Brain microvascular endothelial cell (primary cell): ENCODE measurements around the gene PTPN23.

Experiments
- DNase-seq: peaks from one replicate; pipeline ENCODE4 v3.0.0-alpha.2; 2020
- H3K27ac ChIP-seq: fragments of 250-450 bp; sonication (Bioruptor Pico); 2 replicates; pipeline ENCODE4 v1.5.1; 2020; ENCODE audit warnings: mild to moderate bottlenecking, moderate library complexity
- H3K27me3 ChIP-seq: fragments of 250-450 bp; sonication (Bioruptor Pico); replicated peaks from 2 replicates; pipeline ENCODE4 v1.5.1; 2020; ENCODE audit warnings: mild to moderate bottlenecking
- H3K36me3 ChIP-seq: fragments of 250-450 bp; sonication (Bioruptor Pico); replicated peaks from 2 replicates; pipeline ENCODE4 v1.5.1; 2020; ENCODE audit warnings: mild to moderate bottlenecking
- H3K4me3 ChIP-seq: 2 replicates; pipeline ENCODE4 v1.5.1; 2011; ENCODE audit warnings: low read depth, mild to moderate bottlenecking, control low read depth, low read length, moderate library complexity
- in situ Hi-C: cut with HindIII; loops from 2 replicates; pipeline ENCODE4 v1.10.0; 2017; ENCODE audit warnings: low sequenced_read_pairs, low pct_ligation_motif_present
- TF ChIP-seq, protein P1 (sequence below): IDR thresholded peaks from 2 replicates; pipeline ENCODE4 v1.5.1; 2011; ENCODE audit warnings: low read depth, mild to moderate bottlenecking, moderate library complexity, low read length, control low read depth, inconsistent platforms; ENCODE audit errors: missing control alignments

PTPN23 gene

DNA sequence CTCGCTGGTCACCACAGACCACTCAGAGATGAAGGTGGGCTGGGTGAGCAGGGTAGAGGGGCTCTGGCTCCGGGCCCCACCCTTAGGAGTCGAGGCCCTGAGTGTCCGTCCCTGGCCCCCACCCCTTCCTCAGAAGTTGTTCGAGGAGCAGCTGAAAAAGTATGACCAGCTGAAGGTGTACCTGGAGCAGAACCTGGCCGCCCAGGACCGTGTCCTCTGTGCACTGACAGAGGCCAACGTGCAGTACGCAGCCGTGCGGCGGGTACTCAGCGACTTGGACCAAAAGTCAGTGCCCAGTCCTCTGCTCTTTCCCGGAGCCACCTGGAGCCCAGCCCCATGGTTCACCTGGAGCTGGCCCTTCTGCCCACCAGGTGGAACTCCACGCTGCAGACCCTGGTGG lies 28.5 kb downstream of the PTPN23 start:
- Histone ChIP-seq H3K4me3 (no peak overlapping the region), H3K27ac (no peak overlapping the region), H3K27me3 (no peaks in the 10 kb centered on the region), H3K36me3 (peaks cover 73% of the 10 kb centered on the region)
- DNase-seq = no peak
- TF ChIP-seq, protein P1, sequence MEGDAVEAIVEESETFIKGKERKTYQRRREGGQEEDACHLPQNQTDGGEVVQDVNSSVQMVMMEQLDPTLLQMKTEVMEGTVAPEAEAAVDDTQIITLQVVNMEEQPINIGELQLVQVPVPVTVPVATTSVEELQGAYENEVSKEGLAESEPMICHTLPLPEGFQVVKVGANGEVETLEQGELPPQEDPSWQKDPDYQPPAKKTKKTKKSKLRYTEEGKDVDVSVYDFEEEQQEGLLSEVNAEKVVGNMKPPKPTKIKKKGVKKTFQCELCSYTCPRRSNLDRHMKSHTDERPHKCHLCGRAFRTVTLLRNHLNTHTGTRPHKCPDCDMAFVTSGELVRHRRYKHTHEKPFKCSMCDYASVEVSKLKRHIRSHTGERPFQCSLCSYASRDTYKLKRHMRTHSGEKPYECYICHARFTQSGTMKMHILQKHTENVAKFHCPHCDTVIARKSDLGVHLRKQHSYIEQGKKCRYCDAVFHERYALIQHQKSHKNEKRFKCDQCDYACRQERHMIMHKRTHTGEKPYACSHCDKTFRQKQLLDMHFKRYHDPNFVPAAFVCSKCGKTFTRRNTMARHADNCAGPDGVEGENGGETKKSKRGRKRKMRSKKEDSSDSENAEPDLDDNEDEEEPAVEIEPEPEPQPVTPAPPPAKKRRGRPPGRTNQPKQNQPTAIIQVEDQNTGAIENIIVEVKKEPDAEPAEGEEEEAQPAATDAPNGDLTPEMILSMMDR = no peak
- in situ Hi-C loops = no loop called here

DNA sequence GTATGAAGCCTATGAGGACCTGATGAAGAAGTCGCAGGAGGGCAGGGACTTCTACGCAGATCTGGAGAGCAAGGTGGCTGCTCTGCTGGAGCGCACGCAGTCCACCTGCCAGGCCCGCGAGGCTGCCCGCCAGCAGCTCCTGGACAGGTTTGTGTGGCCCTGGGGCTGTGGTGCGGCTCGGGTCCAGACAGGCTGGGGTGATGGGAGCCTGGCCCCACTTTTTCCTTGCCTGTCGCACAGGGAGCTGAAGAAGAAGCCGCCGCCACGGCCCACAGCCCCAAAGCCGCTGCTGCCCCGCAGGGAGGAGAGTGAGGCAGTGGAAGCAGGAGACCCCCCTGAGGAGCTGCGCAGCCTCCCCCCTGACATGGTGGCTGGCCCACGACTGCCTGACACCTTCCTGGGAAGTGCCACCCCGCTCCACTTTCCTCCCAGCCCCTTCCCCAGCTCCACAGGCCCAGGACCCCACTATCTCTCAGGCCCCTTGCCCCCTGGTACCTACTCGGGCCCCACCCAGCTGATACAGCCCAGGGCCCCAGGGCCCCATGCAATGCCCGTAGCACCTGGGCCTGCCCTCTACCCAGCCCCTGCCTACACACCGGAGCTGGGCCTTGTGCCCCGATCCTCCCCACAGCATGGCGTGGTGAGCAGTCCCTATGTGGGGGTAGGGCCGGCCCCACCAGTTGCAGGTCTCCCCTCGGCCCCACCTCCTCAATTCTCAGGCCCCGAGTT lies 29.0 kb downstream of the PTPN23 start:
- in situ Hi-C loops = no loop called here
- Histone ChIP-seq H3K27ac (no peak overlapping the region), H3K36me3 (peaks cover 79% of the 10 kb centered on the region), H3K4me3 (no peak overlapping the region), H3K27me3 (no peaks in the 10 kb centered on the region)
- DNase-seq = no peak
- TF ChIP-seq, protein P1 = no peak

DNA sequence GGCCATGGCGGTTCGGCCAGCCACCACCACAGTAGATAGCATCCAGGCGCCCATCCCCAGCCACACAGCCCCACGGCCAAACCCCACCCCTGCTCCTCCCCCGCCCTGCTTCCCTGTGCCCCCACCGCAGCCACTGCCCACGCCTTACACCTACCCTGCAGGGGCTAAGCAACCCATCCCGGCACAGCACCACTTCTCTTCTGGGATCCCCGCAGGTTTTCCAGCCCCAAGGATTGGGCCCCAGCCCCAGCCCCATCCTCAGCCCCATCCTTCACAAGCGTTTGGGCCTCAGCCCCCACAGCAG lies 29.5 kb downstream of the PTPN23 start:
- no peaks in the 10 kb centered on the region for H3K27me3 ChIP-seq
- peaks cover 81% of the 10 kb centered on the region for H3K36me3 ChIP-seq
- H3K27ac ChIP-seq = no peak overlapping the region
- TF ChIP-seq, protein P1 = no peak
- in situ Hi-C loops = no loop called here
- H3K4me3 ChIP-seq = no peak overlapping the region
- no peak for DNase-seq

DNA sequence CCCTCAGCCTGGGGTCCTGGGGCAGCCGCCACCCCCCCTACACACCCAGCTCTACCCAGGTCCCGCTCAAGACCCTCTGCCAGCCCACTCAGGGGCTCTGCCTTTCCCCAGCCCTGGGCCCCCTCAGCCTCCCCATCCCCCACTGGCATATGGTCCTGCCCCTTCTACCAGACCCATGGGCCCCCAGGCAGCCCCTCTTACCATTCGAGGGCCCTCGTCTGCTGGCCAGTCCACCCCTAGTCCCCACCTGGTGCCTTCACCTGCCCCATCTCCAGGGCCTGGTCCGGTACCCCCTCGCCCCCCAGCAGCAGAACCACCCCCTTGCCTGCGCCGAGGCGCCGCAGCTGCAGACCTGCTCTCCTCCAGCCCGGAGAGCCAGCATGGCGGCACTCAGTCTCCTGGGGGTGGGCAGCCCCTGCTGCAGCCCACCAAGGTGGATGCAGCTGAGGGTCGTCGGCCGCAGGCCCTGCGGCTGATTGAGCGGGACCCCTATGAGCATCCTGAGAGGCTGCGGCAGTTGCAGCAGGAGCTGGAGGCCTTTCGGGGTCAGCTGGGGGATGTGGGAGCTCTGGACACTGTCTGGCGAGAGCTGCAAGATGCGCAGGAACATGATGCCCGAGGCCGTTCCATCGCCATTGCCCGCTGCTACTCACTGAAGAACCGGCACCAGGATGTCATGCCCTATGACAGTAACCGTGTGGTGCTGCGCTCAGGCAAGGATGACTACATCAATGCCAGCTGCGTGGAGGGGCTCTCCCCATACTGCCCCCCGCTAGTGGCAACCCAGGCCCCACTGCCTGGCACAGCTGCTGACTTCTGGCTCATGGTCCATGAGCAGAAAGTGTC lies 30.2 kb downstream of the PTPN23 start:
- in situ Hi-C loops = no loop called here
- Histone ChIP-seq H3K27ac (no peak overlapping the region), H3K36me3 (peaks cover 77% of the 10 kb centered on the region), H3K27me3 (no peaks in the 10 kb centered on the region), H3K4me3 (no peak overlapping the region)
- no peak for DNase-seq
- TF ChIP-seq, protein P1 = no peak

DNA sequence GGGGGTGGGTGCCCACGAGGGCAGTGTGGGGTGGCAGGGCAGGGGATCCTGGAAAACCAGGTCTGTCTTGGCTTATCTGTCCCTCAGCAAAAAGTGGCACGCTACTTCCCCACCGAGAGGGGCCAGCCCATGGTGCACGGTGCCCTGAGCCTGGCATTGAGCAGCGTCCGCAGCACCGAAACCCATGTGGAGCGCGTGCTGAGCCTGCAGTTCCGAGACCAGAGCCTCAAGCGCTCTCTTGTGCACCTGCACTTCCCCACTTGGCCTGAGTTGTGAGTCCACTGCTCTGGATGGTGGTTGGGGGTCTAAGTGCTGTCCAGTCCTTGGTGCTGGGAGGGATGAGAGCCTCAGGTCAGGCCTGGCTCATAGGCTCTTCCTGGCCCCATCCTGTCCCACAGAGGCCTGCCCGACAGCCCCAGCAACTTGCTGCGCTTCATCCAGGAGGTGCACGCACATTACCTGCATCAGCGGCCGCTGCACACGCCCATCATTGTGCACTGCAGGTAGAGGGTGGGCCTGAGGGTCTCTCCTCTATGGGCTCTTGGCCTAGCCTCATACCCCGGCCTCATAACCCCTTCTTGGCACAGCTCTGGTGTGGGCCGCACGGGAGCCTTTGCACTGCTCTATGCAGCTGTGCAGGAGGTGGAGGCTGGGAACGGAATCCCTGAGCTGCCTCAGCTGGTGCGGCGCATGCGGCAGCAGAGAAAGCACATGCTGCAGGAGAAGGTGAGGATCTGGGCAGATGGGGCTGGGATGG lies 31.1 kb downstream of the PTPN23 start:
- H3K27ac ChIP-seq = no peak overlapping the region
- peaks cover 70% of the 10 kb centered on the region for H3K36me3 ChIP-seq
- H3K27me3 ChIP-seq = no peaks in the 10 kb centered on the region
- in situ Hi-C loops = no loop called here
- no peak overlapping the region for H3K4me3 ChIP-seq
- TF ChIP-seq, protein P1 = no peak
- no peak for DNase-seq
